ENCODE measurements around the gene RAMP3. TPM values are rescaled to one million over a fixed set of nuclear protein-coding genes. Genes with fewer than 3 reads are reported as not detected.

Gene RAMP3
- total and polyA plus RNA-seq, 9 of the 15 experiments (the other 6 are each of a cell fraction or from before 2014, with no cell fraction given) = not detected

DNA sequence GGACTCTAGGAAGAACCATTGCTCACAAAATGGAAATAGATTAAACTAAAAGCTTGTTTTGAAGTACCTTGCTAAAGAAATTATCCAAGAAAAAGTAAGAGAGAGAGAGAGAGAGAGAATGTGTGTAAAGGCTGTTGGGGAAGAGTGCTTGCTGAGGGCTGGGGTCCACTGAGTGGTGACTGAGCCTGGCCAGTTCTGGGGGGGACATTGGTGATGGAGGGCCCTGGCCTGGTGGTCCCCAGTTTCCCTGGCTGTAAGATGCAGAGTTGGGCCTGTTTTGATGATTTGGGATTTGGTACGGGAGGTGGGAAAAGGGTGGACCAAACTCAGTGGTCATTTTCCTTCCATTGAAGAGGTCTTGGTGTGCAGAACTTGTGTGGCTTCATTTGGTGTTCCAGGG is 880 bp downstream of the RAMP3 start (continued):
- no peak for TF ChIP-seq CHD4 (IDR thresholded peaks at IDR 0.05; ENCODE audit: insufficient read depth, insufficient replicate concordance, low read depth, low read length, poor library complexity, severe bottlenecking)
- no peak for TF ChIP-seq WHSC1 (IDR thresholded peaks at IDR 0.05; ENCODE audit: low read length)
- TF ChIP-seq ZNF586 (CRISPR knock-in tag; conservative IDR thresholded peaks at IDR 0.05) = no peak

DNA sequence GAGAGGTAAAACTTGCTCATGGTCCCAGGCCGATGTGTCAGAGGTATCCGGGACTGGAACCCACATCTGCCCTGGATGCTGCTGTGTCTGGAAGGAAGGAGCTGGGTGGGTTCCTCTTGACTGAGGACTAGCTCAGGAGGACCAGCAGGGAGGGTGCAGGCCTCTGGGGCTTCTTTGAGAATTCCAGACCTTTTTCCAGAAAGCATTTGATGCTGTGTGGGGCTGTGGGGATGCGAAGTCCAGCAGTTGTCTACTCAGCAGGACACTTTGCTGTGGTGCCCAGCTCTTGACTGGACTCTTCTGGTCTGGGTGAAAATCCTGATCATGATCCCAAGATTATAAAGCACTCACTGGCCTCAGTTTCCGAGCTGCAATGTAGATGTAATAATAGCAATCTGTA is 1.7 kb downstream of the RAMP3 start:
- ChIA-PET POLR2A (interaction anchor here (0.8 kb wide), 2 partner anchors 160 to 278 kb away, joined by 3 read pairs; no protein-coding TSS in a partner anchor), CTCF (ENCODE audit: low intra/inter-chr PET ratio) (no interaction called here)
- Histone ChIP-seq H3K9me1 (ENCODE audit: control insufficient read depth, insufficient read depth, low read length) (no peaks in the 10 kb centered on the region), H3K4me2 (ENCODE audit: insufficient read depth, low read length) (no peak overlapping the region), H3K79me2 (ENCODE audit: control insufficient read depth, insufficient read depth, low read length) (no peaks in the 10 kb centered on the region), H2AFZ (ENCODE audit: low read depth, low read length) (no peak overlapping the region), H3K4me1 (replicated peaks in 1 of 2; ENCODE audit: control insufficient read depth in 2 of 2, insufficient read depth in 2 of 2, low read length in 2 of 2) (peaks cover 0 to 11% of the 10 kb centered on the region in 2 experiments; a peak in 1 of 5 replicates), H3K27me3 (ENCODE audit: control insufficient read depth in 2 of 2, insufficient read depth in 2 of 2, low read length in 2 of 2) (peaks cover 23 to 58% of the 10 kb centered on the region in 2 experiments; a peak in 4 of 5 replicates), H3K9me3 (replicated peaks; ENCODE audit: control insufficient read depth, insufficient read depth, low read depth, low read length) (no peaks in the 10 kb centered on the region), H3K27ac (ENCODE audit: extremely low read depth, low read depth, low read length) (no peak overlapping the region), H3K4me3 (no peak overlapping the region), H3K9ac (ENCODE audit: insufficient read depth in 1 of 2, low read depth in 2 of 2, low read length in 2 of 2) (no peak overlapping the region), H4K20me1 (replicated peaks; ENCODE audit: control insufficient read depth, insufficient read depth, low read length) (no peaks in the 10 kb centered on the region), H3K36me3 (ENCODE audit: control insufficient read depth, insufficient read depth, low read length) (no peaks in the 10 kb centered on the region)
- intact Hi-C loops (cut with micrococcal nuclease) = no loop called here
- DNase-seq (ENCODE audit: extremely low read depth in 1 of 4, low spot score in 3 of 4) (no peak), ATAC-seq (no peak), FAIRE-seq (no peak)
- in situ Hi-C loops (cut with MboI) = loop anchor here (25.0 kb wide), 1 partner anchor 703 kb away; the partner anchor contains the start of gene CCDC201
- BruUV-seq (replicated peaks) = no TSS peak
- 4% methylated on average over 4 of the region's 4 CpGs for WGBS (ENCODE audit: insufficient coverage, low coverage, missing lambda C conversion rate)
- TF ChIP-seq, protein P1, sequence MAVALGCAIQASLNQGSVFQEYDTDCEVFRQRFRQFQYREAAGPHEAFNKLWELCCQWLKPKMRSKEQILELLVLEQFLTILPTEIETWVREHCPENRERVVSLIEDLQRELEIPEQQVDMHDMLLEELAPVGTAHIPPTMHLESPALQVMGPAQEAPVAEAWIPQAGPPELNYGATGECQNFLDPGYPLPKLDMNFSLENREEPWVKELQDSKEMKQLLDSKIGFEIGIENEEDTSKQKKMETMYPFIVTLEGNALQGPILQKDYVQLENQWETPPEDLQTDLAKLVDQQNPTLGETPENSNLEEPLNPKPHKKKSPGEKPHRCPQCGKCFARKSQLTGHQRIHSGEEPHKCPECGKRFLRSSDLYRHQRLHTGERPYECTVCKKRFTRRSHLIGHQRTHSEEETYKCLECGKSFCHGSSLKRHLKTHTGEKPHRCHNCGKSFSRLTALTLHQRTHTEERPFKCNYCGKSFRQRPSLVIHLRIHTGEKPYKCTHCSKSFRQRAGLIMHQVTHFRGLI (CRISPR knock-in tag; IDR thresholded peaks at IDR 0.05) = no peak
- TF ChIP-seq, protein P2, sequence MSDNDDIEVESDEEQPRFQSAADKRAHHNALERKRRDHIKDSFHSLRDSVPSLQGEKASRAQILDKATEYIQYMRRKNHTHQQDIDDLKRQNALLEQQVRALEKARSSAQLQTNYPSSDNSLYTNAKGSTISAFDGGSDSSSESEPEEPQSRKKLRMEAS (CRISPR knock-in tag; IDR thresholded peaks at IDR 0.05) = no peak
- TF ChIP-seq TARDBP (IDR thresholded peaks at IDR 0.05) = no peak
- TF ChIP-seq, protein P3, sequence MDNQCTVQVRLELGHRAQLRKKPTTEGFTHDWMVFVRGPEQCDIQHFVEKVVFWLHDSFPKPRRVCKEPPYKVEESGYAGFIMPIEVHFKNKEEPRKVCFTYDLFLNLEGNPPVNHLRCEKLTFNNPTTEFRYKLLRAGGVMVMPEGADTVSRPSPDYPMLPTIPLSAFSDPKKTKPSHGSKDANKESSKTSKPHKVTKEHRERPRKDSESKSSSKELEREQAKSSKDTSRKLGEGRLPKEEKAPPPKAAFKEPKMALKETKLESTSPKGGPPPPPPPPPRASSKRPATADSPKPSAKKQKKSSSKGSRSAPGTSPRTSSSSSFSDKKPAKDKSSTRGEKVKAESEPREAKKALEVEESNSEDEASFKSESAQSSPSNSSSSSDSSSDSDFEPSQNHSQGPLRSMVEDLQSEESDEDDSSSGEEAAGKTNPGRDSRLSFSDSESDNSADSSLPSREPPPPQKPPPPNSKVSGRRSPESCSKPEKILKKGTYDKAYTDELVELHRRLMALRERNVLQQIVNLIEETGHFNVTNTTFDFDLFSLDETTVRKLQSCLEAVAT (IDR thresholded peaks at IDR 0.05) = no peak
- TF ChIP-seq POLR2G (IDR thresholded peaks at IDR 0.05; ENCODE audit: low read depth, low read length) = no peak
- TF ChIP-seq, protein P4, sequence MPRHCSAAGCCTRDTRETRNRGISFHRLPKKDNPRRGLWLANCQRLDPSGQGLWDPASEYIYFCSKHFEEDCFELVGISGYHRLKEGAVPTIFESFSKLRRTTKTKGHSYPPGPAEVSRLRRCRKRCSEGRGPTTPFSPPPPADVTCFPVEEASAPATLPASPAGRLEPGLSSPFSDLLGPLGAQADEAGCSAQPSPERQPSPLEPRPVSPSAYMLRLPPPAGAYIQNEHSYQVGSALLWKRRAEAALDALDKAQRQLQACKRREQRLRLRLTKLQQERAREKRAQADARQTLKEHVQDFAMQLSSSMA (CRISPR knock-in tag; IDR thresholded peaks at IDR 0.05) = no peak
- TF ChIP-seq, protein P5, sequence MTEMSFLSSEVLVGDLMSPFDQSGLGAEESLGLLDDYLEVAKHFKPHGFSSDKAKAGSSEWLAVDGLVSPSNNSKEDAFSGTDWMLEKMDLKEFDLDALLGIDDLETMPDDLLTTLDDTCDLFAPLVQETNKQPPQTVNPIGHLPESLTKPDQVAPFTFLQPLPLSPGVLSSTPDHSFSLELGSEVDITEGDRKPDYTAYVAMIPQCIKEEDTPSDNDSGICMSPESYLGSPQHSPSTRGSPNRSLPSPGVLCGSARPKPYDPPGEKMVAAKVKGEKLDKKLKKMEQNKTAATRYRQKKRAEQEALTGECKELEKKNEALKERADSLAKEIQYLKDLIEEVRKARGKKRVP (CRISPR knock-in tag; IDR thresholded peaks at IDR 0.05) = no peak
- TF ChIP-seq, protein P6, sequence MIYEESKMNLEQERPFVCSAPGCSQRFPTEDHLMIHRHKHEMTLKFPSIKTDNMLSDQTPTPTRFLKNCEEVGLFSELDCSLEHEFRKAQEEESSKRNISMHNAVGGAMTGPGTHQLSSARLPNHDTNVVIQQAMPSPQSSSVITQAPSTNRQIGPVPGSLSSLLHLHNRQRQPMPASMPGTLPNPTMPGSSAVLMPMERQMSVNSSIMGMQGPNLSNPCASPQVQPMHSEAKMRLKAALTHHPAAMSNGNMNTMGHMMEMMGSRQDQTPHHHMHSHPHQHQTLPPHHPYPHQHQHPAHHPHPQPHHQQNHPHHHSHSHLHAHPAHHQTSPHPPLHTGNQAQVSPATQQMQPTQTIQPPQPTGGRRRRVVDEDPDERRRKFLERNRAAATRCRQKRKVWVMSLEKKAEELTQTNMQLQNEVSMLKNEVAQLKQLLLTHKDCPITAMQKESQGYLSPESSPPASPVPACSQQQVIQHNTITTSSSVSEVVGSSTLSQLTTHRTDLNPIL (CRISPR knock-in tag; IDR thresholded peaks at IDR 0.05) = no peak
- TF ChIP-seq KLF6 (CRISPR knock-in tag; IDR thresholded peaks at IDR 0.05; ENCODE audit: borderline replicate concordance) = no peak
- TF ChIP-seq, protein P7, sequence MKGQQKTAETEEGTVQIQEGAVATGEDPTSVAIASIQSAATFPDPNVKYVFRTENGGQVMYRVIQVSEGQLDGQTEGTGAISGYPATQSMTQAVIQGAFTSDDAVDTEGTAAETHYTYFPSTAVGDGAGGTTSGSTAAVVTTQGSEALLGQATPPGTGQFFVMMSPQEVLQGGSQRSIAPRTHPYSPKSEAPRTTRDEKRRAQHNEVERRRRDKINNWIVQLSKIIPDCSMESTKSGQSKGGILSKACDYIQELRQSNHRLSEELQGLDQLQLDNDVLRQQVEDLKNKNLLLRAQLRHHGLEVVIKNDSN (CRISPR knock-in tag; IDR thresholded peaks at IDR 0.05) = no peak
- no peak for TF ChIP-seq MEIS2 (IDR thresholded peaks at IDR 0.05; ENCODE audit: partially characterized antibody)
